IMR-90 (cell line): ENCODE results near the gene PFDN1.

ENCODE experiments used
- BHLHE40 ChIP-seq: fragments of 150-350 bp; IDR thresholded peaks from 2 replicates; pipeline ENCODE4 v1.6.1; 2016; ENCODE audit warnings: mild to moderate bottlenecking, low read depth, low read length
- CEBPB ChIP-seq: IDR thresholded peaks from 2 replicates; pipeline ENCODE4 v1.6.1; 2012; ENCODE audit warnings: low read depth, low read length, improper control_type of control experiment
- MAFK ChIP-seq: IDR thresholded peaks from 2 replicates; pipeline ENCODE4 v1.6.1; 2012; ENCODE audit warnings: low read depth, low read length, improper control_type of control experiment
- MAZ ChIP-seq: IDR thresholded peaks from 2 replicates; pipeline ENCODE4 v1.6.1; 2012; ENCODE audit warnings: low read depth, mild to moderate bottlenecking, low read length, improper control_type of control experiment, moderate library complexity, borderline replicate concordance
- NFE2L2 ChIP-seq: fragments of 150-350 bp; IDR thresholded peaks from 2 replicates; pipeline ENCODE4 v1.6.1; 2016; ENCODE audit warnings: low read depth, mild to moderate bottlenecking, low read length
- POLR2A ChIP-seq: IDR thresholded peaks from 2 replicates; pipeline ENCODE4 v1.6.1; 2012; ENCODE audit warnings: mild to moderate bottlenecking, low read depth, low read length
- RCOR1 ChIP-seq: IDR thresholded peaks from 2 replicates; pipeline ENCODE4 v1.6.1; 2012; ENCODE audit warnings: mild to moderate bottlenecking, low read length, improper control_type of control experiment; ENCODE audit not compliant: insufficient replicate concordance
- SMC3 ChIP-seq: fragments of 150-350 bp; IDR thresholded peaks from 2 replicates; pipeline ENCODE4 v1.6.1; 2016; ENCODE audit warnings: low read depth, mild to moderate bottlenecking, antibody characterized with exemption, low read length, moderate library complexity
- TF ChIP-seq, protein P1 (sequence below): conservative IDR thresholded peaks from 2 replicates; pipeline ENCODE4 v1.5.1; 2012; ENCODE audit warnings: mild to moderate bottlenecking, low read depth, low read length, improper control_type of control experiment
- TF ChIP-seq, protein P2 (sequence below): fragments of 150-350 bp; IDR thresholded peaks from 2 replicates; pipeline ENCODE4 v1.6.1; 2016; ENCODE audit warnings: low read depth, mild to moderate bottlenecking, low read length, moderate library complexity, borderline replicate concordance
- TF ChIP-seq, protein P3 (sequence below): fragments of 150-350 bp; IDR thresholded peaks from 2 replicates; pipeline ENCODE4 v1.6.1; 2017; ENCODE audit warnings: mild to moderate bottlenecking, antibody characterized with exemption, low read length, low read depth

DNA sequence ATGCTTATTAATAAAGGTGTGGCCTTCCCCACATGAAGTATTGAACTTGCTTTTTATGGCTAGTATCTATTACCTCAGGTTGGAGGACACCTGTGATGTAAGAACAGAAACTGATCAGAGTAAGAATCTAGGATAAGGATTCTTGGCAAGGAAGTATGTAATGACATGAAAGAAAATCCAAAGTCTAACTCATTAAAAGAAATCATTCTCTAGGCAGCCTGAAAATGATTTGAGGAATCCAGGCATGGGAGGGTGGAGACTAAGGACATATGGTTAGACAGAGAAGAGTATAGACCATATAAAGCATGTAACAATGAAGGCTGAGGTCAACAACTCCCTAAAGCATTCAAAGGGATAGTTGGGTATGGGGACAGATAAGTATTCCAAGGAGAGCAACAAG, 32.9 kb downstream of the PFDN1 start:
- no peak for TF ChIP-seq POLR2A
- TF ChIP-seq, protein P1, sequence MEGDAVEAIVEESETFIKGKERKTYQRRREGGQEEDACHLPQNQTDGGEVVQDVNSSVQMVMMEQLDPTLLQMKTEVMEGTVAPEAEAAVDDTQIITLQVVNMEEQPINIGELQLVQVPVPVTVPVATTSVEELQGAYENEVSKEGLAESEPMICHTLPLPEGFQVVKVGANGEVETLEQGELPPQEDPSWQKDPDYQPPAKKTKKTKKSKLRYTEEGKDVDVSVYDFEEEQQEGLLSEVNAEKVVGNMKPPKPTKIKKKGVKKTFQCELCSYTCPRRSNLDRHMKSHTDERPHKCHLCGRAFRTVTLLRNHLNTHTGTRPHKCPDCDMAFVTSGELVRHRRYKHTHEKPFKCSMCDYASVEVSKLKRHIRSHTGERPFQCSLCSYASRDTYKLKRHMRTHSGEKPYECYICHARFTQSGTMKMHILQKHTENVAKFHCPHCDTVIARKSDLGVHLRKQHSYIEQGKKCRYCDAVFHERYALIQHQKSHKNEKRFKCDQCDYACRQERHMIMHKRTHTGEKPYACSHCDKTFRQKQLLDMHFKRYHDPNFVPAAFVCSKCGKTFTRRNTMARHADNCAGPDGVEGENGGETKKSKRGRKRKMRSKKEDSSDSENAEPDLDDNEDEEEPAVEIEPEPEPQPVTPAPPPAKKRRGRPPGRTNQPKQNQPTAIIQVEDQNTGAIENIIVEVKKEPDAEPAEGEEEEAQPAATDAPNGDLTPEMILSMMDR: no peak
- TF ChIP-seq MAZ: no peak
- TF ChIP-seq MAFK: no peak
- TF ChIP-seq SMC3: no peak
- TF ChIP-seq NFE2L2: no peak
- TF ChIP-seq CEBPB: no peak
- no peak for TF ChIP-seq RCOR1
- no peak for TF ChIP-seq BHLHE40
- TF ChIP-seq, protein P2, sequence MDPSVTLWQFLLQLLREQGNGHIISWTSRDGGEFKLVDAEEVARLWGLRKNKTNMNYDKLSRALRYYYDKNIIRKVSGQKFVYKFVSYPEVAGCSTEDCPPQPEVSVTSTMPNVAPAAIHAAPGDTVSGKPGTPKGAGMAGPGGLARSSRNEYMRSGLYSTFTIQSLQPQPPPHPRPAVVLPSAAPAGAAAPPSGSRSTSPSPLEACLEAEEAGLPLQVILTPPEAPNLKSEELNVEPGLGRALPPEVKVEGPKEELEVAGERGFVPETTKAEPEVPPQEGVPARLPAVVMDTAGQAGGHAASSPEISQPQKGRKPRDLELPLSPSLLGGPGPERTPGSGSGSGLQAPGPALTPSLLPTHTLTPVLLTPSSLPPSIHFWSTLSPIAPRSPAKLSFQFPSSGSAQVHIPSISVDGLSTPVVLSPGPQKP: no peak
- TF ChIP-seq, protein P3, sequence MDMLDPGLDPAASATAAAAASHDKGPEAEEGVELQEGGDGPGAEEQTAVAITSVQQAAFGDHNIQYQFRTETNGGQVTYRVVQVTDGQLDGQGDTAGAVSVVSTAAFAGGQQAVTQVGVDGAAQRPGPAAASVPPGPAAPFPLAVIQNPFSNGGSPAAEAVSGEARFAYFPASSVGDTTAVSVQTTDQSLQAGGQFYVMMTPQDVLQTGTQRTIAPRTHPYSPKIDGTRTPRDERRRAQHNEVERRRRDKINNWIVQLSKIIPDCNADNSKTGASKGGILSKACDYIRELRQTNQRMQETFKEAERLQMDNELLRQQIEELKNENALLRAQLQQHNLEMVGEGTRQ: no peak
